Colonic mucosa (tissue), 4 donors: ENCODE data around the gene EXOC4. TPM values are rescaled to one million over a fixed set of nuclear protein-coding genes. Genes with fewer than 3 reads are reported as not detected.

Experiments
- DNase-seq: peaks from one replicate; pipeline ENCODE4 v3.0.0-alpha.2; 2020
- H3K27ac ChIP-seq: fragments of 200-600 bp; one replicate; pipeline ENCODE4 v1.8.0; 2021
- H3K27me3 ChIP-seq: fragments of 200-600 bp; one replicate; pipeline ENCODE4 v1.8.0; 2021
- H3K36me3 ChIP-seq: fragments of 200-600 bp; one replicate; pipeline ENCODE4 v1.8.0; 2021
- H3K4me1 ChIP-seq: fragments of 200-600 bp; one replicate; pipeline ENCODE4 v1.8.0; 2021; ENCODE audit warnings: mild to moderate bottlenecking
- H3K4me3 ChIP-seq: fragments of 200-600 bp; one replicate; pipeline ENCODE4 v1.8.0; 2021
- H3K9ac ChIP-seq, 2 donors: one replicate each; pipeline ENCODE4 v1.7.0; 2013; ENCODE audit warnings: control low read depth in 2 of 2, low read depth in 2 of 2, low read length in 2 of 2
- H3K9me3 ChIP-seq: fragments of 200-600 bp; one replicate; pipeline ENCODE4 v1.8.0; 2021
- intact Hi-C: fragments of 100-400 bp; cut with DNase I; formaldehyde crosslinking; loops from one replicate; pipeline ENCODE4 v1.14.1; 2022
- total RNA-seq, 2 donors: library from RNA; stranded (reverse); fragmentation: NEBNext Ultra II Directional in 1 of 2; extraction: Animal tissue kit (Norgen Biotek cat#: 25700) in 1 of 2; gene quantifications; one replicate each; pipeline ENCODE4 v1.2.1, GENCODE V29; 2021
- TF ChIP-seq, protein P1 (sequence below): fragments of 200-600 bp; IDR thresholded peaks from one replicate; pipeline ENCODE4 v1.8.0; 2022; ENCODE audit warnings: antibody characterized with exemption, mild to moderate bottlenecking
- donor health status: healthy.
- donor health status: DM: no; HTN: no; CAD: no.
- donor health status: DM: no; HTN: no; CAD: no.

Gene EXOC4
- total RNA-seq, 2 donors from 2014 or later, result 61.1 to 73.3 TPM

GRCh38 chr7:133529861-133530260 lies 277.0 kb downstream of the EXOC4 start:
- TF ChIP-seq, protein P1, sequence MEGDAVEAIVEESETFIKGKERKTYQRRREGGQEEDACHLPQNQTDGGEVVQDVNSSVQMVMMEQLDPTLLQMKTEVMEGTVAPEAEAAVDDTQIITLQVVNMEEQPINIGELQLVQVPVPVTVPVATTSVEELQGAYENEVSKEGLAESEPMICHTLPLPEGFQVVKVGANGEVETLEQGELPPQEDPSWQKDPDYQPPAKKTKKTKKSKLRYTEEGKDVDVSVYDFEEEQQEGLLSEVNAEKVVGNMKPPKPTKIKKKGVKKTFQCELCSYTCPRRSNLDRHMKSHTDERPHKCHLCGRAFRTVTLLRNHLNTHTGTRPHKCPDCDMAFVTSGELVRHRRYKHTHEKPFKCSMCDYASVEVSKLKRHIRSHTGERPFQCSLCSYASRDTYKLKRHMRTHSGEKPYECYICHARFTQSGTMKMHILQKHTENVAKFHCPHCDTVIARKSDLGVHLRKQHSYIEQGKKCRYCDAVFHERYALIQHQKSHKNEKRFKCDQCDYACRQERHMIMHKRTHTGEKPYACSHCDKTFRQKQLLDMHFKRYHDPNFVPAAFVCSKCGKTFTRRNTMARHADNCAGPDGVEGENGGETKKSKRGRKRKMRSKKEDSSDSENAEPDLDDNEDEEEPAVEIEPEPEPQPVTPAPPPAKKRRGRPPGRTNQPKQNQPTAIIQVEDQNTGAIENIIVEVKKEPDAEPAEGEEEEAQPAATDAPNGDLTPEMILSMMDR, result no peak
- intact Hi-C loops, result no loop called here
- Histone ChIP-seq H3K27ac (no peak overlapping the region), H3K4me1 (no peaks in the 10 kb centered on the region), H3K9ac (no peak overlapping the region), H3K27me3 (no peaks in the 10 kb centered on the region), H3K4me3 (no peak overlapping the region), H3K36me3 (no peaks in the 10 kb centered on the region), H3K9me3 (no peaks in the 10 kb centered on the region)
- no peak for DNase-seq

GRCh38 chr7:133530682-133531081 lies 277.8 kb downstream of the EXOC4 start:
- no peaks in the 10 kb centered on the region for H3K9me3 ChIP-seq
- TF ChIP-seq, protein P1, result no peak
- intact Hi-C loops, result no loop called here
- H3K4me1 ChIP-seq, result no peaks in the 10 kb centered on the region
- H3K27me3 ChIP-seq, result no peaks in the 10 kb centered on the region
- H3K9ac ChIP-seq, result no peak overlapping the region
- H3K4me3 ChIP-seq, result no peak overlapping the region
- H3K36me3 ChIP-seq, result no peaks in the 10 kb centered on the region
- H3K27ac ChIP-seq, result no peak overlapping the region
- DNase-seq, result no peak

DNA sequence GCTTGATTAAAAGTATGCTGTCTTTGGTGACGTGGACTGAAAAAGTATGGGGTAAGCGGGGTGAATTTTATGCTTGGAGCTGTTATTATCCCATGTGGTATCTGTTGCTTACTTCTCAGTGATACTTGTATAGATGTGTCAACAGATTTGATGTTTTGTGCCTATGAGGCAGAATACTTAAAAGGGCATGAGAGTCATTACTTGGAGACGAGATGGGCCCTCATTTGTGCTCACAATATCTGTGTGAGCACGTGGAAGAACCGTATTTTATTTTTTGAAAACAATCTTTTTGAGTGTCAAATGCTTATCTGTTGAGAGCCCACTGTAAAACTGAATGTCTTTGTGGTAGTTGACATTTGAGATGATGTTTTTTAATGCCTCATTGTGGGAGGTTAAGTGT lies 281.9 kb downstream of the EXOC4 start:
- Histone ChIP-seq H3K9me3 (no peaks in the 10 kb centered on the region), H3K36me3 (no peaks in the 10 kb centered on the region), H3K27ac (no peak overlapping the region), H3K9ac (no peak overlapping the region), H3K4me1 (no peaks in the 10 kb centered on the region), H3K27me3 (no peaks in the 10 kb centered on the region), H3K4me3 (no peak overlapping the region)
- DNase-seq, result no peak
- TF ChIP-seq, protein P1, result no peak
- intact Hi-C loops, result no loop called here

GRCh38 chr7:133535308-133535707 lies 282.4 kb downstream of the EXOC4 start:
- no peaks in the 10 kb centered on the region for H3K9me3 ChIP-seq
- no peak overlapping the region for H3K27ac ChIP-seq
- H3K4me1 ChIP-seq, result no peaks in the 10 kb centered on the region
- H3K27me3 ChIP-seq, result no peaks in the 10 kb centered on the region
- H3K36me3 ChIP-seq, result no peaks in the 10 kb centered on the region
- no peak overlapping the region for H3K4me3 ChIP-seq
- TF ChIP-seq, protein P1, result no peak
- intact Hi-C loops, result no loop called here
- DNase-seq, result no peak
- H3K9ac ChIP-seq, result no peak overlapping the region

DNA sequence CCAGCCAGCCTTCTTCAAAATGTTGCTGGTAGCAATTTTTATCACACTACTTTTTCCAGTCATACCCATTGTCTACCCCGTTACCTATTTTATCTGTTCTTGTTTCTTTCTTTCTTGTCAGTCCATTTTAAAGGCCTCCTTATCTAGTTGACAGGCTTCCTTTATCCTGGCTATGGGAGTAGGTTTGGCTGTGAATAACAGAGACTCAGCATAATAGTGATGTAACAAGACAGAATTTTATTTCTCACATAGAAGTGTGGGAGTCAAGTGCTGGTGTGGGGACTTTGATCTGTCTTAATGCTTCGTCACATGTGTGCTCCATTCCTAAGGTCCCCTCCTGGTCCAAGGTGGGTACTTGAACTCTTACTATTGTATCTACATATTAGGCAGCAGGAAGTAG lies 283.6 kb downstream of the EXOC4 start:
- no peaks in the 10 kb centered on the region for H3K4me1 ChIP-seq

More for the DNA sequence above, 283.6 kb downstream of the EXOC4 start:
- no peak overlapping the region for H3K4me3 ChIP-seq
- no peaks in the 10 kb centered on the region for H3K27me3 ChIP-seq
- DNase-seq, result no peak
- no peak overlapping the region for H3K27ac ChIP-seq
- H3K9ac ChIP-seq, result no peak overlapping the region
- intact Hi-C loops, result no loop called here
- no peaks in the 10 kb centered on the region for H3K9me3 ChIP-seq
- no peaks in the 10 kb centered on the region for H3K36me3 ChIP-seq
- TF ChIP-seq, protein P1, result no peak
